Esophagus muscularis mucosa (tissue), 4 donors: ENCODE measurements around the gene BOK.

Experiments
- CTCF ChIP-seq, 3 experiments: fragments of 200-600 bp in 2 of 3; fragments of 450-650 bp in 1 of 3; sonication (generic) in 2 of 3; IDR thresholded peaks; one replicate each; pipeline ENCODE4 v1.5.1; 2017 to 2019; ENCODE audit warnings: antibody characterized with exemption in 3 of 3, mild to moderate bottlenecking in 2 of 3, moderate library complexity in 1 of 3
- EP300 ChIP-seq: sonication (generic); formaldehyde crosslinking; IDR thresholded peaks from one replicate; pipeline ENCODE4 v1.6.1; 2017; ENCODE audit warnings: antibody characterized with exemption
- POLR2A ChIP-seq: fragments of 450-650 bp; IDR thresholded peaks from one replicate; pipeline ENCODE4 v1.6.1; 2017; ENCODE audit warnings: antibody characterized with exemption, moderate library complexity, mild to moderate bottlenecking, low read depth

GRCh38 chr2:241606186-241606585 is 47.6 kb downstream of the BOK start:
- TF ChIP-seq CTCF (IDR thresholded peaks at IDR 0.05) (no peak), EP300 (no peak), POLR2A (no peak)
